Neural progenitor cell (in vitro differentiated cells): ENCODE data around the gene DENND4C.

Source experiments
- EZH2 ChIP-seq: fragments of 200-600 bp; sonication (generic); IDR thresholded peaks from 2 replicates; pipeline ENCODE4 v1.6.1; 2017; ENCODE audit warnings: antibody characterized with exemption, mild to moderate bottlenecking, moderate library complexity
- TF ChIP-seq, protein P1 (sequence below): fragments of 200-600 bp; sonication (generic); IDR thresholded peaks from 2 replicates; pipeline ENCODE4 v1.5.1; 2017; ENCODE audit warnings: antibody characterized with exemption, mild to moderate bottlenecking

DNA sequence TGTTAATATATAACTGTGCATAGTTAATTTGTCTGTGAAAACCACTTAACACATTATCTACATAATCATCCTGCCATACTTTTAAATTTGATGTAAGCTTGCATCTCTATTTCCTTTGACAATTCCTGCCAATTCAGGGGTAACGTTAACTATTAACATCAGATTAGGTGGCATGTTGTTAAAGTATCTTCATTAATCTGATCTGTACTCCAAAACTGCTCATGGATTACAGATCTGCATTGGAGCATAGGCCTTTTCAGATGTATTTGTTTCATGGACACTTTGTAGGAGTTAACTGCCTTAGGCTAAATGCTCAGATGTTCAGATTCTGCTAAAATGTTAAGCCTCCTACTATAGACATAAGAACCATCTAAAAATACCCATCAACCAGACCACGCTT lies 146.4 kb downstream of the DENND4C start:
- TF ChIP-seq, protein P1, sequence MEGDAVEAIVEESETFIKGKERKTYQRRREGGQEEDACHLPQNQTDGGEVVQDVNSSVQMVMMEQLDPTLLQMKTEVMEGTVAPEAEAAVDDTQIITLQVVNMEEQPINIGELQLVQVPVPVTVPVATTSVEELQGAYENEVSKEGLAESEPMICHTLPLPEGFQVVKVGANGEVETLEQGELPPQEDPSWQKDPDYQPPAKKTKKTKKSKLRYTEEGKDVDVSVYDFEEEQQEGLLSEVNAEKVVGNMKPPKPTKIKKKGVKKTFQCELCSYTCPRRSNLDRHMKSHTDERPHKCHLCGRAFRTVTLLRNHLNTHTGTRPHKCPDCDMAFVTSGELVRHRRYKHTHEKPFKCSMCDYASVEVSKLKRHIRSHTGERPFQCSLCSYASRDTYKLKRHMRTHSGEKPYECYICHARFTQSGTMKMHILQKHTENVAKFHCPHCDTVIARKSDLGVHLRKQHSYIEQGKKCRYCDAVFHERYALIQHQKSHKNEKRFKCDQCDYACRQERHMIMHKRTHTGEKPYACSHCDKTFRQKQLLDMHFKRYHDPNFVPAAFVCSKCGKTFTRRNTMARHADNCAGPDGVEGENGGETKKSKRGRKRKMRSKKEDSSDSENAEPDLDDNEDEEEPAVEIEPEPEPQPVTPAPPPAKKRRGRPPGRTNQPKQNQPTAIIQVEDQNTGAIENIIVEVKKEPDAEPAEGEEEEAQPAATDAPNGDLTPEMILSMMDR, result no peak
- no peak for TF ChIP-seq EZH2
